Fibroblast of gingiva (primary cell): ENCODE measurements around the gene ARSD.
"Not testable (repeated sequence)": the region's sequence is repeated elsewhere in the genome, so short reads cannot be mapped to it uniquely, and the experiment has no call there.

ENCODE experiments used
- DNase-seq: peaks from one replicate; pipeline ENCODE4 v3.0.0-alpha.2; 2011; ENCODE audit warnings: low read depth

ARSD gene, protein sequence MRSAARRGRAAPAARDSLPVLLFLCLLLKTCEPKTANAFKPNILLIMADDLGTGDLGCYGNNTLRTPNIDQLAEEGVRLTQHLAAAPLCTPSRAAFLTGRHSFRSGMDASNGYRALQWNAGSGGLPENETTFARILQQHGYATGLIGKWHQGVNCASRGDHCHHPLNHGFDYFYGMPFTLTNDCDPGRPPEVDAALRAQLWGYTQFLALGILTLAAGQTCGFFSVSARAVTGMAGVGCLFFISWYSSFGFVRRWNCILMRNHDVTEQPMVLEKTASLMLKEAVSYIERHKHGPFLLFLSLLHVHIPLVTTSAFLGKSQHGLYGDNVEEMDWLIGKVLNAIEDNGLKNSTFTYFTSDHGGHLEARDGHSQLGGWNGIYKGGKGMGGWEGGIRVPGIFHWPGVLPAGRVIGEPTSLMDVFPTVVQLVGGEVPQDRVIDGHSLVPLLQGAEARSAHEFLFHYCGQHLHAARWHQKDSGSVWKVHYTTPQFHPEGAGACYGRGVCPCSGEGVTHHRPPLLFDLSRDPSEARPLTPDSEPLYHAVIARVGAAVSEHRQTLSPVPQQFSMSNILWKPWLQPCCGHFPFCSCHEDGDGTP

DNA sequence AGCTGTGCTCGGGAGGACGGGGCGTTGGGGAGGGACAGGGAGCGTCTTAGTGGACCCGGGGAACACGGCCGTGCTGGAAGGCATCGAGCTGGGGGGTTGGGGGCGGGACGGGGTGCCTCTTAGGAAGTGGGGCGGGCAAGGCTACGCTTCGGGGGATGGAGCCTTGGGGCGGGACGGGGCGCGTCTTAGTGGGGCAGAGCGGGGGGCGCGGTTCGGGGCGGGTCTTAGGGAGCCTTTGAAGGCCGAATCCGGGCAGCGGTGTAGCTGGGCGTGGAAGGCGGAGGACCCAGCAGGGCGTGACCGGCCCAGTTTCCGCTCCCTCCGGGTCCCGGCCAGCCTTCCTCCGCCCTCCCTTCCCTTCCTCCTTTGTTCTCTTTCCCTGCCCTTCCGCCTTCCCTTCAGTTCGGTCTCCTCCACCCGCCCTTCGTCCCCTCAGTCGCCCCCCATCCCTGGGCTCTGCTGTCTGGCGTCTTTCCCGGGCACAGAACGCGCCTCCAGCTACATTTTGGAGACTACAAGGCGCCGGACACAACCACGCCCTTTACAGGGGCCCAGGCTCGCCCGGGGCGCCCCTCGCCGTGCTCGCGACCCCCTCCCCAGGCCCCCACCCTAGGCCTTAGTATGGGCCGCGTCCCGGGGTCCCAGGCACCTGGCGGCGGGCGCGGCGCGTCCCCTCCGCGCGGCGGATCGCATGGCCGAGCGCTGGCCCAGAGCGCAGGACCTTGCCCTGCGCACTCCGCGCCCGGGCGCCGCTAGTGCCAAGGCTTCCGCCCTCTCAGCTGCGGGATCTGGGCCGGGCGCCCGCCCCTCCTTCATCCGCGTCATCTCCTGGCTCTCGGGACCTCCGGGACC lies at the start of gene ARSD:
ARSD (minus strand) TSS at position 757 of the 852 bp plus-strand sequence; CDS start at position 693, 64 bp downstream.
- DNase-seq: peak; percentile 97

DNA sequence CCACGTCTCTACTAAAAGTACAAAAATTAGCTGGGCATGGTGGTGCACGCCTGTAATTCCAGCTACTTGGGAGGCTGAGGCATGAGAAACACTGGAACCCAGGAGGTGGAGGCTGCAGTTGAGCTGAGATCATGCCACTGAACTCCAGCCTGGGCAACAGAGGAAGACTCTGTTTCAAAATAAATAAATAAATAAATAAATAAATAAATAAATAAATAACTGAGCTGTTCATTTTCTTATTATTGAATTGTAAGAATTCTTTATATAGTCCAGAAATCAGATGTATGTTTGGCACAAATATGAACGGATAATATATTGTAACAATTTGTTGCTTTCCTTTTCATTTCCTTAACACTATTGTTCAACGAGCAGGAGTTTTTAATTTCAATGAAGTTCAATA lies 49.5 kb upstream of the ARSD start:
- not testable (repeated sequence) for DNase-seq

DNA sequence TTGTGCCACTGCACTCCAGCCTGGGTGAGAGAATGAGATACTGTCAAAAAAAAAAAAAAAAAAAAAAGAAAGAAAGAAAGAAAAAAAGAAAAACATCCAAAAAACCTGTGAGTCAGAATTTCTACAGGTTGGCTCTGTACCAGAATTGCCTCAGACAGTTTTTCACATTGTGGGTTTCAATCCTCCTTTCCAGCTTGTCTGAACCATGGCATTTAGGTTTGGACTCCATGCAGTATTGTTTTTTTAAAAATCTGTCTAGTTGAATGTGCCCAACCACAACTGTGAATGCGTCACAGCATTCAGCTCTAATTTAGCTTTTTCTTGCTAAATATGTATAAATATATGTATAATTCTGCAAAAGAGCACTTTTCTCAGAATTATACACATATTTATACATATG lies 45.8 kb upstream of the ARSD start:
- peak; percentile 0 for DNase-seq

DNA sequence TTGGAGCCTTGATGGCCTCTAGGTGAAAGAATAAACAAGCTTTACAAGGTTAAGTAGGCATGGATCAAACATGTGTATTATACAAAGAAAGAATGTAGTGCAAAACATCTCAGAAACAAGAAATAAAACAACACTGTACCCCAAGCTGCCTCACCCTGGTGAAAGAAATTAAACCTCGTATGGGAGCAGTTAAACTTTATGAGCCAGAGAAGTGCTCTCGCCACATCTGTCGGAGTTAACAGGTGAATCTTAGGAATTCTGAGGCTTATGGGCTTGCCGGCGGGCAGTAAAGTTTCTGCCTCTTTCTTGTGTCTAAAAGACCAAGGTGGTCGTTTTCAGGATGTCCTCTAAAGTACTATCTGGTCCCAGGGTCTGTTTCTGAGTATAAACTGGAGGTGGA lies 43.3 kb upstream of the ARSD start:
- DNase-seq: no peak

DNA sequence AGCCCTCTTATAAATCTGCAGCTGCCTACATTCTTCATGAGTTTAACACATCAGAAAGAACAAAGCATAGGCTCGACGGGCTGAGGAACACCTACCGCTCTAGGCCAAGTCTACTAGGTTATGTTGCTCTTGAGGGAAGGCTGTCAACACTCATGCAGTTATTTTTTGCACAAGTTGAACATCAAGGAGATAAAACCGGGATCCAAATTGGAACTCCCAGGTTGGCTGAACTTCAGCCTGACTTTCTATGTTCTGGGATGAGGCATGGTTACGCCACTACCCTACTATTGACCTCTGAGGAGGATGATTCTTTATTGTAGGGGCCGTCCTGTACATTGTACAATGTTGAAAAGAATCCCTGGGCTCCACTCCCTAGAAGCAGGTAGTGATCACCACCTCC lies 39.9 kb upstream of the ARSD start:
- DNase-seq: no peak

DNA sequence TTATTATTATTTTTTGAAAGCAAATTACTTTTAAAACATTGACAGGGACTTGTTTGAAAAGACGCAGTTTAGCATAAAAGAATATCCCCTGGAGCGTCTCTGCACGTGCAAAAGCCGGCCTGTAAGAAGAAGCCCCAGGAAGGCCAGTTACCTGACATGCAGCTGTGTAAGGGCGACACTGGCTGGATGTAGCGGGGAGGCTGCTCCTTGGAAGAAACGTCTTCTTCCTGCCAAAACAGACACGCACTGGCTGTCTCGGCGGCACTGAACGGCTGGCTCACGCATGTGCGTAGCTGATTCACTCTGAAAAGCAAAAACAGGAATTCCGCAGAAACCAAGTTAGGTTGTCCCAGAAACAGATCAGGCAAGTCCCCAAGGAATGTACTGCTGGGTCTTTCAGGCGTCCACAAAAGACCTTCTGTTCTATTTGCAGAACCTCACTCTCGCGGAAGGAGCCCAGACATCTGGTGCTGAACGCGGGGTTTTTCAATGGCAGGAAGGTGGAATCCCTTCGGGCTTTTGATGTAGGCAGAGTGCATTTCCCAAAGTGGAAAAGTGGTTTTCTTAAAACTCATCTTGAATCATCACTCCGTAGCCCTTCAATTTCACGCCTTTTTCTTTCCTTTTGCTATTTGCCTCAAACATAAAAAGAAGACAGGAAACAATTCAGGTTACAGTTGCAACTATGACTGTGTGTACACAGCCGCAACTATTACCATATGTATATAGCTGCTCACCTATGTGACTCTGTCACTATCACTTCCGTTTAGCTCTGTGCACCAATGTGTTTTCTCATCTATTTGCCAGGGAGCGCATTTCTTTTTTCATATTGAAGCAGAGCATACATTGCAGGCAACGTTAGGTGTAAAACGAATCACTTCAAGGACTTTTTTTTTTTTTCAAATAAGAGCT lies 39.1 kb upstream of the ARSD start:
- peak; percentile 50 for DNase-seq

DNA sequence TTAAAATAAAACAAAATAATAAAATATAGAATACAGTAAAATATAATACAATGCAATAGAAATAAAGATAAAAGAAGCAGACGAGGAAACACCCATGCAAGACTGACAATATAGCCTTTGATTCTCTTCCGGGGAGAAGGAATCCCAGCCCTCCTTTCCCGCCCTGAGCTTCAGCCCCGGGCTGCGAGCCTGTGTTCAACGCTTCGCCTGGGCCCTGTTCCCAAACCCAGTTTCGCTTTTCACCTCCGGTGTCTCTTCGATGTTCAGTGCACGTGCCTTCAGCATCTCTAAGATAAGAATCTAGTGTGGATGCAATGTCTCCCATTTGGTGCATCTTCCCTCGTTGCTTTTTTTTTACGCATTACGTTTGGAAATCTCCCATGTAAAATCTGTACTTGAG lies 38.4 kb upstream of the ARSD start:
- no peak for DNase-seq

DNA sequence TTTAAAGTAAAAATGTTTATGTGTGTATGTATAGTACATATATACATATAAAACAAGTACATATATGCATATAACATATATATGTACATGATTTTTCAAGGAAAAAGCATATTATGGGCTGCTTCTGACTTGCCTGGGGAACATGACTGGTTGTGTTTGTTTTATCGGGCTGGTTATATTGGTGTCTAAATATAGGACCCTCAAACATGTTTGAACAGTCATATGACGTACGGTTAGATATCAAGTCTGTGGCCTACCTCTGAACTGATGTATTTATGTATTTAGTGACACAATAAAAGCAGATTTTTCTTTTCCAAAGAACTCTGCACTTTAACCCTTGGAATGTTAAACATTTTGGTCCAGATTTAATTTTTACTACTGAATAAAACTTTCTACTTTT lies 37.9 kb upstream of the ARSD start:
- DNase-seq: no peak

DNA sequence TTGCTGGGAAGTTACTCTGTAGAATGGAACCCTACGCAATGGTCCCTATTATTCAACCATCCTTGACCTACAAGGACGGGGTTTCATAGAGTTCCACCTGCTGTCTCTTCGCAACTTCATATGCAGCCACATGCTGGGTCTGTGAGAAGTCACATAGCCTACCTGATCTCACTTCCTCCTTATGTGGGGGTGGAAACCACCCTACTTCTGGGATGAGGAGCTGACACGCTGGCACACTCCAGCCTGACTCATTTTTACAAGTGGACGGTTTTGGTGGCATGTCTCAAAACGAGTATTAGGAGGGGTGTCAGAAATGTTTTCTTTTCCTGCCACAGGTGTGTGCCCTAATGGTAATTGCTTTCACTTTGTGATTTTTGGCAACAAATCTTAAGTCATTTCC lies 36.8 kb upstream of the ARSD start:
- DNase-seq: no peak

DNA sequence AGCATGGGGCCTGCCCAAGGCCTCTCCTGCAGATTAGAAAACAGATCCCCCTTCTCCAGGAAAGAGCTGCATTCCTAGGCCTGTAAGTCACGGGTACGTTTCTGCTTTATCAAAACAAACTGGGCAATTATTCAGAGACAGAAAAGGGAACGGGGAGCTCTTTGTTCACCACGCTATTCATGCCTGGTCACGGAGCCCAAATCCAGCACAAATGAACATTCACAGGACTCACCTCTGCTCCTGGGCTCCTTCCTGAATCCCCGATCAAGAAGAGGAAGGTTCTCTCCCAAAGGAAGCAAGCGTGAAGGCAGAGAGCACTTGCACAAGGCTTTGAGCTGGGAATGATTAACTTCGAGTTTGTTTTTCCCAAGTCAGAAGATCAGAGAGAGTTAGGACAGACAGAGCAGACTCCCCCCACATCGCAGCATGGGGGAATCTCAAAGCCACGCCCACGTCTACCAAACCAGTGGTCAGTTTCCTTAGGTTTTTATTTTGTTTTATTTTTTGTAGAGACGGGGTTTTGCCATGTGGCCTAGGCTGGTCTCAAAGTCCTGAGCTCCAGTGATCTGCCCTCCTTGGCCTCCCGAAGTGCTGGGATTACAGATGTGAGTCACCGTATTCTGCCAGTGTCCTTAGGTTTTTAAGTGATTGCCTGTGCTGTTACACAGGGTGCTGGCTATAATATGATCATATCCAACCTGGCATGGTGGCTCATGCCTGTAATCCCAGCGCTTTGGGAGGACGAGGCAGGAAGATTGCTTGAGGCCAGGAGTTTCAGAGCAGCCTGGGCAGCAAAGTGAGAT lies 35.1 kb upstream of the ARSD start:
- DNase-seq: peak; percentile 35

DNA sequence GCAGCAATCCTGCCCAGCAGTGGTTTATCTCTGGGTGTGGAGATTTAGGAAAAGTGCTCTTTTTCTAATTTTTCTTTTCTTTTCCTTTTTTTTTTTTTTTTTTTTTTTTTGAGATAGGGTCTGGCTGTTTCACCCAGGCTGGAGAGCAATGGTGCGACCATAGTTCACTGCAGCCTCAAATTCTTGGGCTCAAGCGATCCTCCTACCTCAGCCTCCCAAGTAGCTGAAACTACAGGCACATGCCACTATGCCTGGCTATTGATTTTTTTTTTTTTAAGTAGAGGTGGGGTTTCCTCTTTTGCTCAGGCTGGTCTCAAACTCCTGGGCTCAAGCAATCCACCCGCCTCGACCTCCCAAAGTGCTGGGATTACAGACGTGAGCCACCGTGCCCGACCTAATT lies 34.3 kb upstream of the ARSD start:
- not testable (repeated sequence) for DNase-seq

DNA sequence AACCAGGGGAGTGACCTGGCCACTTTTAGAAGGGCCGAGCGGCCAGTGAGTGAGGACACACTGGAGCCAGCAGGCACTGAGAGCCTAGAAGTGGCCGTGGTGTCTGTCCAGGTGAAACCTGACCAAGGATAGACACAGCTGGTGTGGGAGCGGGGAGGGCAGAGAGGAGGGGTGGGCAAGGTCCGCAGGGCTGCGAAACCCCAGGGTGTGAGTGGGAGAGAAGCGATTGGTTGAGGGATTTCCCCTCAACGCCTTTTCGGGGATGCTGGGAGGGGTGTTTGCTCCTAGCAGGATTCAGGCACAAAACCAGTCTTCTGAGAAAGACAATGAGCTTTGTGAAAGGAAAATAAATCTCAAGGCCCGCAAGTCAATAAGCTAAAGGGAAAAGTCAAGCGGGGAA lies 33.2 kb upstream of the ARSD start:
- no peak for DNase-seq

DNA sequence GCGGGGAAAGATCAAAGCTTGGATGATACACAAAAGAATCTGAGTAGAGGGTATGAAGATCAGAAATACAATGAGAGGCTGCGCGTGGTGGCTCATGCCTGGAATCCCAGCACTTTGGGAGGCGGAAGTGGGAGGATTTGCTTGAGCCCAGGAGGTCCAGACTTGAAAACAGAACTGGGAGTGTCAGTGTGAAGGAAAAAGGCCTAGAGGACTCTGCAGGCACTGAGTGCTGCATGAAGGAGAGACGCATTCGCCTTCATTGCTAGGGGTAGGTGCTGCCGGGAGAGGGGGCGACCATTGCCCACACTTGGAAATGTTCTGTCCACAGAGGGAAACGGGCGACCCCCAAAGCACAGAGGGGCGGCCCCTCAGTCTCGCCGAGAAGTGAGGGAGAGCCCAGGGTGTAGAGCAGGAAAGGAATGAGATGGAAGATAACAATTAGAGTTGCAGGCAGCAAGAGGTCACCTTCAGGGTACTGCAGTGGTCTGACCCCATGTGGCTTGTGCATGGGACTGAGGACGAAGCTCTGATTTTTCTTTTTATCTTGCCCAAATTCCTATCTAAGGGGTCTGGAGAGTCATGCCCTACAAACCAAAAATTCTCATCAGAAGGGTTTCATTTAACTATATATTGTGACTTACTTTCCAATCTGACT lies 31.8 kb upstream of the ARSD start:
- DNase-seq: no peak

DNA sequence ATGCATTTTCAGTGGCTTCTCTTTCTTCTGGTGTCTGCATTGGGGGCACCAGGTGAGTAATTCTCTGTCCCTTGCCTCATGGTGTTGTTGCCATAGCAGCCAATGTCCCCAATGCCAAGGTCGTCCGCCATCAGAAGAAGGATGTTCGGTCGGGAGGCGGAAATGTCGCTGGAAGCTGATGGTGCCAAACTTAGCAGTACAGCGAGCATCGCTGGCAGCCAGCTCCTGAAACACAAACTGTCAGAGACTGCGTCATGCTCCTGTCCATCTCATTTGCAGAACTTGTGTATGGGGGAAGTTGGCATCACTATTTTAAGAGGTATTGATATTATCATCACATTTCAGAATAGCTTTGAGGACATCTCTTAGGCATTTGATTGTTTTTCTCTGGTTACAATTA lies 29.1 kb upstream of the ARSD start:
- no peak for DNase-seq

DNA sequence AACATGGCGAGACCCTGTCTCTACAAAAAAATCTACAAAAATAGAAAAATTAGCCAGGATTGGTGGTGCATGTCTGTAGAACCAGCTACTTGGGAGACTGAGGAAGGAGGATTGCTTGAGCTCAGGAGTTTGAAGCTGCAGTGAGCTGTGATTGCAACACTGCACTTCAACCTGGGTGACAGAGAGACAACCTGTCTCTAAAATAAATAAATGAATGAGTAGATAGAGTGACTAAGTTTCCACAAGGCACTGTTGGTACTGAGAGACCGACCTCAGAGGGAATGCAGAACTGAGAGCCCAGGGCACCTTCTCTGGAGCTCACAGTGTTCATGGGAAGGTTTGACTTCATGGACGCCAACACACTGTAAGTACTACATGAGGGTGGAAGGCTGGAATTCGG lies 26.7 kb upstream of the ARSD start:
- no peak for DNase-seq

DNA sequence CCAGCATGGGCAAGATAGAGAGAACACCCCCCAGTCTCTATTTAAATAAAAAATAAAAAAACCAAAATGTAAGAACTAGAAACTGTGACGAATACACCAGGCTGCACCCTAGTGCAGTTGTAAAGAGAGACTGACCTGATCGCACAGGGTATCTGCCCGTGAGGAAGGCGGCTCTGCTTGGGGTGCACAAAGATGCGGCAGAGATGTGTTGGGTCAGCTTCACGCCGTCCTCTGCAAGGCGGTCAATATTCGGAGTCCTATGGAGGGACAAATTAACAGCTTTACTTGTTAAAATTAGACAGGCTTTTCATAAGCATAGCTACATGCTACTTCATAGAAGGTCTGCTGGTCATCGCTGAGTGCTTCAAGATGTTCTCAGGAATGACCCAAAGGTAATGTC lies 26.1 kb upstream of the ARSD start:
- DNase-seq: no peak

DNA sequence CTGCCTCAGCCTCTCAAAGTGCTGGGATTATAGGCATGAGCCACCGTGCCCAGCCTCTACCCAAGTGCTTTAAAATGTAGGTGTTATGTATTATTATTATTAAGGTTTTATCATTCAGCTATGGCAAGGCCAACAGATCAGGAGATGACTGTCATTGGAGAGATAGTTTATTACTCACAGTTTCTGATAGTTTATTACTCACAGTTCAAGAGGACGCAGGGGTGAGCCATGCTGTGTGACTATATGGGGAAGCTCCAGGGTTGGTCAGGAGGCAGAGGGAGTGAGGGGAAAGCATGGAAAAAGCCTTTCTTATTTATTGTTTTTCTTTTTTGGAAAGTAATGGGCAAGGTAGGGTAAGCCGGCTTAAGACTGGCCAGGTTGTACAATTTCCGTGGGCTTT lies 25.4 kb upstream of the ARSD start:
- DNase-seq: no peak

DNA sequence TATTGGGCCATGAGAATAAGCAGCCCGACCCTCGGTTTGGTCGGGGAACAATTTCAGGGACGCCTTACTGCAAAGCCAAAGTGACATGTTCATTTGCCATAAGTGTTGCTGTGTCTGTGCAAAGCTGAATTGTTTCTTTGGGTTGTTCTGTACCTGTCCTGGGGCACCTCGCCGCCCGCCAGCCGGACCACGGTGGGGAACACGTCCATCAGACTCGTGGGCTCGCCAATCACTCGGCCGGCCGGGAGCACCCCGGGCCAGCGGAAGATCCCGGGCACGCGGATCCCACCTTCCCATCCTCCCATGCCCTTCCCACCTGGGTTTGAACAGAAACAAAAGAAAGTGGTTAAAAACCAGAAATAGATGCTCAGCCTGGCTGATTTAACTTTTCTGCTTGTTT lies 8.8 kb upstream of the ARSD start:
- not testable (repeated sequence) for DNase-seq

DNA sequence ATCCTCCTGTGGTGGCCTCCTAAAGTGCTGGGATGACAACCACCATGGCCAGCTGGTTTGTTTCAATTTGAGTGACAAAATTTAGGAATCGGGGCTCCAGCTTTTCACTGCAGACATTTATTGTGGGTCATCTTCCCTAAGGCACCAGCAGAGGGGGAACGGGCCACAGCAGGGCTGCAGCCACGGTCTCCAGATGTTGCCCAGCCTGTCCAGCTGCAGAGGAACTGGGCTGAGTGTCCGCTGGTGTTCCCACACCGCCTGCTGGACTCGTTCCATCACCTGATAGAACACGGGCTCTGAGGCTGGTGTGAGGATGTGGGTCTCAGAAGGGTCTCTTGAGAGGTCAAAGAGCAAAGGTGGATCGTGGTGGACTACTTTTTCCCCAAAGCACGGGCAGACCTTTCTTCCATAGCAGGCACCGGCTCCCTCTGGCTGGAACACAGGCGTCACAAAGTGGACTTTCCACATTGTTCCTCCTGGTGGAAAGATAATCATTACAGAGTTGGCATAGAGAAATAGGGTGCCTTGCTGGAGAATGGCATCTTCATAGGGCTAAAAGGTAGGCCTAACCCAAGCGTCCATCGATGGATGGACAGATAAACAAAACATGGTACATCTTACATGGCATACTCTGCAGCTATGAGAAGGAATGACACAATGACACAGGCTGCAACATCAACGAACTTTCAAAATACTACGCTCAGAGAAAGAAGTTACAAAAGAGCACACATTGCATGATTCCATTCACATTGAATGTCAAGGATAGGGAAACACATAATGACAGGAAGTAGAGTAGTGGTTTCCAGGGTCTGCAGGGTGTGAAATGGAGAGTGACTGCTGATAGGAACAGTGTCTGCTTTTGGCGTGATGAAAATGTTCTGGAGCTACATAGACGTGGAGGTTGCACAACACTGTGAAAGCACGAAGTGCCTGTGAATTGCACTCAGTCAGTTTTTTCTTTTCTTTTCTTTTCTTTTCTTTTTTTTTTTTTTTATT lies 5.9 kb upstream of the ARSD start:
- DNase-seq: no peak
